Measurements from ENCODE around the gene TTYH3. TPM values are rescaled to one million over a fixed set of nuclear protein-coding genes. Genes with fewer than 3 reads are reported as not detected.

Gene TTYH3
- total RNA-seq, 4 donors from 2014 or later: 21.5 to 62.6 (median 29.3) TPM

GRCh38 chr7:2617325-2617905, 14.4 kb upstream of the TTYH3 start:
- TF ChIP-seq CTCF (IDR thresholded peaks at IDR 0.05): no peak
- DNase-seq (ENCODE audit: low spot score) (no peak), ATAC-seq (ENCODE audit: low FRiP score) (no peak)

GRCh38 chr7:2619116-2619515, 12.7 kb upstream of the TTYH3 start:
- TF ChIP-seq CTCF (IDR thresholded peaks at IDR 0.05): no peak
- DNase-seq (ENCODE audit: low spot score) (no peak), ATAC-seq (ENCODE audit: low FRiP score) (no peak)

DNA sequence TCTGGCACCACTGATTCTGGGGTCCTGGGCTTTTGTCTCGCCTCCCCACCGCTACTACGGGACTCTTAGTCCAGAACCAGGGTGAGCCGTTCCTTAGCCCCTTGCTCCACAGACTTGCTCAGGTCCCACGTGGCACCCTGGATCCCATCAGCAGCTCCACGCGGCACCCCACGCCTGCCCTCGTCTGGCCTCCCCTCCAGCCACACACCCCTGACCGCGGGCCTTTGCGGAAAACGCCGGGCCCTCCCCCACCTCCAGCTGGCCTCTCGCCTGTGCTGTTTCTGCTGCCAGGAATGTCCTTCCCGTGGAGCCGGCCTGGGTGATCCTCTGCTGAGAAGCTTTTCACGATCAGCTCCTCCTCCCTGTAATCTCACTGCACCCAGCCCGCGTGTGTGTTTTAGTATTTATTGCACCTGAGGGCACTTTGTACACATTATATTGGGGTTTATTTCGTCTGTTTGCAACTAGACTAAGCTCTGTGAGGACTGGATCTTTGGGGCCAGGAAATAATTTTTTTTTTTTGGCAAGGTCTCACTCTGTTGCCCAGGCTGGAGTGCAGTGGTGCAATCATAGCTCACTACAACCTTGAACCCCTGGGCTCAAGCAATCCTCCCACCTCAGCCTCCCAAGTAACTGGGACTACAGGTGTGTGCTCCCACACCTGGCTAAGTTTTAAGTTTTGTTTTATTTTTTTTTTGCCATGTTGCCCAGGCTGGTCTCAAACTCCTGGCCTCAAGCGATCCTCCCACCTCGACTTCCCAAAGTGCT, 10.5 kb upstream of the TTYH3 start:
- no peak for DNase-seq (ENCODE audit: low spot score)
- no peak for TF ChIP-seq CTCF (IDR thresholded peaks at IDR 0.05)
- peak; percentile 29 for ATAC-seq (ENCODE audit: low FRiP score)

- ATAC-seq (ENCODE audit: low FRiP score) (no peak), DNase-seq (ENCODE audit: low spot score) (no peak)
- TF ChIP-seq CTCF (IDR thresholded peaks at IDR 0.05): no peak
These were observed 9.7 kb upstream of the TTYH3 start for GRCh38 chr7:2621948-2622640.

DNA sequence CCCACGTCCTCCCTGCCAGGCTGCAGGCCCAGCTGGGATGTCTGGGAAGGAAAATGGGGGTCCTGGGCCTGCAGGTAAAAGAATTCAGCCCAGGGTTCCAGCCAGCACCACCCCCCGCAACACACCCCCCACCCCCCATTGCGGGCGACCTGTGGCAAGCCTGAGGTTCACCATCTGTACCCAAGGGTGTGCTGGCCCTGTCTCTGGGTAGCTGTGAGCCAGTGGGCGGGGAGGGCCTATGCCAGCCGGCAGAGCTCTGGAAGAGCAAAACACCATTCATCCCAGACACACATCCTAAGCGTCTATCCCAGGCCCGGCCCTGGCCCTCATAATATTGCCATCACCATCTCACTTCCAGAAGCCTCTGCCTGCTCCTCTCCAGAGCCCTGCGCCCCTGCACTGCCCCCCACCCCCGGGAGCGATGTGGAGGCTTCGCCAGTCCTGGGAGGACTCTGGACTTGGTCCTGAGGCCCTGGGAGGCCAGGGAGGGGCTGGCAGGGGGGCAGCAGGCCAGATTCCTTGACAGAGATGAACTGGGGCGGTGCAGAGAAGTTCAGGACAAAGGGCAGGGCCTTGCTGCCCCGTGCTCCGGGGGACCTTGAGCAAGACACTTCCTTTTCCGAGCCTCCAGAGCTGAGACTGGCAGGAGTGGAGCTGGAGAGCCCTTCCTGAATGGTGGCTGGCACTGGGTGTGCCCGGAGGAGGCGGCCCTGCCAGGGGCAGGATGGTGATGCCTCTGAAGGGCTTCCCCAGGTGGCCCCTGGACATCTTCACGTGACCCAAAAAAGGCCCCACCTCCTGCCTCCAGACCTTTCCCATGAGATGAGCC, 8.7 kb upstream of the TTYH3 start:
- ATAC-seq (ENCODE audit: low FRiP score) (peak; percentile 39), DNase-seq (ENCODE audit: low spot score) (no peak)
- TF ChIP-seq CTCF (IDR thresholded peaks at IDR 0.05): no peak

- ATAC-seq (ENCODE audit: low FRiP score): no peak
- no peak for TF ChIP-seq CTCF (IDR thresholded peaks at IDR 0.05)
- no peak for DNase-seq (ENCODE audit: low spot score)
These were observed 8.1 kb upstream of the TTYH3 start for GRCh38 chr7:2623698-2624014.
